GM18505 (cell line): ENCODE results near the gene TRERF1.

Experiments
- ATAC-seq: cut with Tn5 transposase; IDR thresholded peaks from one replicate; pipeline ENCODE4 v1.9.1; 2021; ENCODE audit not compliant: unreplicated experiment
- POLR2A ChIP-seq: IDR thresholded peaks from 4 replicates; pipeline ENCODE4 v1.6.1; 2011; ENCODE audit warnings: borderline replicate concordance; ENCODE audit not compliant: insufficient read depth, insufficient read length; ENCODE audit errors: extremely low read depth

TRERF1 gene

GRCh38 chr6:42304053-42304712, 147.5 kb downstream of the TRERF1 start:
- no peak for ATAC-seq
- TF ChIP-seq POLR2A = no peak

- no peak for ATAC-seq
Measured at GRCh38 chr6:42302411-42302810, 149.3 kb downstream of the TRERF1 start.

GRCh38 chr6:42301986-42302385, 149.7 kb downstream of the TRERF1 start:
- no peak for TF ChIP-seq POLR2A
- no peak for ATAC-seq

More at GRCh38 chr6:42302411-42302810, 149.3 kb downstream of the TRERF1 start:
- TF ChIP-seq POLR2A = no peak

GRCh38 chr6:42300701-42301100, 151.0 kb downstream of the TRERF1 start:
- no peak for TF ChIP-seq POLR2A
- no peak for ATAC-seq

GRCh38 chr6:42300185-42300584, 151.5 kb downstream of the TRERF1 start:
- TF ChIP-seq POLR2A = no peak
- no peak for ATAC-seq

- TF ChIP-seq POLR2A = no peak
- no peak for ATAC-seq
Measured at GRCh38 chr6:42297661-42298060, 154.1 kb downstream of the TRERF1 start.

GRCh38 chr6:42296614-42297013, 155.1 kb downstream of the TRERF1 start:
- no peak for TF ChIP-seq POLR2A
- no peak for ATAC-seq

- TF ChIP-seq POLR2A = no peak
- no peak for ATAC-seq
Measured at GRCh38 chr6:42295677-42296076, 156.0 kb downstream of the TRERF1 start.

GRCh38 chr6:42295181-42295580, 156.5 kb downstream of the TRERF1 start:
- no peak for TF ChIP-seq POLR2A
- ATAC-seq = no peak

GRCh38 chr6:42294759-42295158, 157.0 kb downstream of the TRERF1 start:
- ATAC-seq = no peak
- TF ChIP-seq POLR2A = no peak

- TF ChIP-seq POLR2A = no peak
- no peak for ATAC-seq
Measured at GRCh38 chr6:42293386-42293977, 158.2 kb downstream of the TRERF1 start.

- ATAC-seq = no peak
- TF ChIP-seq POLR2A = no peak
Measured at GRCh38 chr6:42292004-42292740, 159.6 kb downstream of the TRERF1 start.

GRCh38 chr6:42287756-42288155, 164.0 kb downstream of the TRERF1 start:
- no peak for ATAC-seq
- TF ChIP-seq POLR2A = no peak

GRCh38 chr6:42281570-42281969, 170.2 kb downstream of the TRERF1 start:
- no peak for ATAC-seq
- no peak for TF ChIP-seq POLR2A
